ENCODE data around the gene MIX23. TPM values are rescaled to one million over a fixed set of nuclear protein-coding genes. Genes with fewer than 3 reads are reported as not detected.

Gene MIX23
- total RNA-seq, 1 donor from 2014 or later: 104 TPM

GRCh38 chr3:122312826-122313225 is 70.2 kb downstream of the MIX23 start:
- Histone ChIP-seq H2AFZ (replicated peaks) (no peak overlapping the region), H3K4me2 (no peak overlapping the region), H3K4me1 (no peaks in the 10 kb centered on the region), H3K9ac (no peak overlapping the region), H3K9me3 (ENCODE audit: low read depth) (no peaks in the 10 kb centered on the region), H3F3A (ENCODE audit: low read depth) (no peaks in the 10 kb centered on the region), H3K4me3 (no peak overlapping the region), H3K79me2 (ENCODE audit: low read depth) (no peaks in the 10 kb centered on the region), H3K27me3 (no peaks in the 10 kb centered on the region), H3K27ac (no peak overlapping the region), H3K36me3 (no peaks in the 10 kb centered on the region), H4K20me1 (ENCODE audit: low read depth) (no peaks in the 10 kb centered on the region)
- no peaks in the 10 kb centered on the region for H3K36me3 Mint-ChIP-seq
- H3K4me3 Mint-ChIP-seq: no peak overlapping the region
- no peak for TF ChIP-seq CTCF (IDR thresholded peaks at IDR 0.05)
- no peaks in the 10 kb centered on the region for H3K4me1 Mint-ChIP-seq
- no peaks in the 10 kb centered on the region for H3K27me3 Mint-ChIP-seq (ENCODE audit: insufficient read depth, low read depth)
- H3K9me3 Mint-ChIP-seq: no peaks in the 10 kb centered on the region
- H3K27ac Mint-ChIP-seq: no peak overlapping the region
- DNase-seq (ENCODE audit: low spot score): no peak

GRCh38 chr3:122310361-122310760 is 72.7 kb downstream of the MIX23 start:
- Mint-ChIP-seq H3K4me1 (no peaks in the 10 kb centered on the region), H3K27ac (no peak overlapping the region), H3K36me3 (no peaks in the 10 kb centered on the region), H3K4me3 (no peak overlapping the region), H3K27me3 (ENCODE audit: insufficient read depth, low read depth) (no peaks in the 10 kb centered on the region), H3K9me3 (no peaks in the 10 kb centered on the region)
- no peak for DNase-seq (ENCODE audit: low spot score)
- H4K20me1 ChIP-seq (ENCODE audit: low read depth): no peaks in the 10 kb centered on the region
- no peak for TF ChIP-seq EZH2phosphoT487 (IDR thresholded peaks at IDR 0.05)
- TF ChIP-seq CTCF (IDR thresholded peaks at IDR 0.05): no peak
- no peak for TF ChIP-seq EZH2 (IDR thresholded peaks at IDR 0.05)
- no peaks in the 10 kb centered on the region for H3K4me1 ChIP-seq
- no peak overlapping the region for H3K27ac ChIP-seq
- H3K4me2 ChIP-seq: no peak overlapping the region
- H3K9ac ChIP-seq: no peak overlapping the region
- H3K9me3 ChIP-seq (ENCODE audit: low read depth): no peaks in the 10 kb centered on the region
- H3K36me3 ChIP-seq: no peaks in the 10 kb centered on the region
- no peaks in the 10 kb centered on the region for H3K27me3 ChIP-seq
- H2AFZ ChIP-seq (replicated peaks): no peak overlapping the region
- H3F3A ChIP-seq (ENCODE audit: low read depth): no peaks in the 10 kb centered on the region
- H3K4me3 ChIP-seq: no peak overlapping the region
- no peaks in the 10 kb centered on the region for H3K79me2 ChIP-seq (ENCODE audit: low read depth)

Small RNA genes within 50 kb of the gene (small RNA-seq; reads per million reads assigned to genes)
- not detected for gene AC083798.1

Other genes starting within 250 kb of the MIX23 start
- gene CASR, start 199.6 kb downstream of the MIX23 start, total RNA-seq (ENCODE audit: low replicate concordance): not detected in 2 replicates
- gene CSTA, start 58.0 kb downstream of the MIX23 start, total RNA-seq (ENCODE audit: low replicate concordance): not detected in 2 replicates
- gene FAM162A, start 951 bp upstream of the MIX23 start, total RNA-seq (ENCODE audit: low replicate concordance): 29.3 and 66.1 TPM in 2 replicates
- 7.8 and 11.8 TPM in 2 replicates for gene WDR5B, start 32.8 kb upstream of the MIX23 start, total RNA-seq (ENCODE audit: low replicate concordance)
- gene KPNA1, start 131.7 kb upstream of the MIX23 start, total RNA-seq (ENCODE audit: low replicate concordance): 36.9 and 37.1 TPM in 2 replicates
- gene PARP9, start 181.1 kb upstream of the MIX23 start, total RNA-seq (ENCODE audit: low replicate concordance): 1.0 and 1.2 TPM in 2 replicates
- gene DTX3L, start 181.1 kb upstream of the MIX23 start, total RNA-seq (ENCODE audit: low replicate concordance): 2.2 and 3.2 TPM in 2 replicates
- 0.06 TPM in 1 of 2 replicates, not detected in the other for gene PARP15, start 194.4 kb upstream of the MIX23 start, total RNA-seq (ENCODE audit: low replicate concordance)